Lung (tissue), 12 donors: ENCODE measurements around the gene LRP2. TPM values are rescaled to one million over a fixed set of nuclear protein-coding genes. Genes with fewer than 3 reads are reported as not detected.

Experiments
- ATAC-seq: fragments of 200-7000 bp; cut with Tn5 transposase; one replicate; pipeline ENCODE4 v1.9.1; 2020; ENCODE audit warnings: moderate number of reproducible peaks; ENCODE audit not compliant: insufficient read depth, low FRiP score
- DNase-seq, 3 donors: peaks; one replicate each; pipeline ENCODE4 v3.0.0-alpha.2; 2013 to 2017
- H3K27ac ChIP-seq, 2 donors: one replicate each; pipeline ENCODE4 v1.5.1; 2013; ENCODE audit warnings: mild to moderate bottlenecking in 2 of 2, moderate library complexity in 2 of 2, control low read depth in 1 of 2, inconsistent platforms in 1 of 2, low read depth in 1 of 2, low read length in 1 of 2
- H3K27me3 ChIP-seq, 3 donors: one replicate each; pipeline ENCODE4 v1.5.1; 2013; ENCODE audit warnings: low read length in 2 of 3; ENCODE audit not compliant: control insufficient read depth in 3 of 3, insufficient read depth in 3 of 3
- H3K36me3 ChIP-seq, 4 donors: one replicate each; pipeline ENCODE4 v1.5.1; 2013; ENCODE audit warnings: low read length in 4 of 4, mild to moderate bottlenecking in 1 of 4, moderate library complexity in 1 of 4; ENCODE audit not compliant: control insufficient read depth in 4 of 4, insufficient read depth in 4 of 4
- H3K4me1 ChIP-seq, 5 donors: one replicate each; pipeline ENCODE4 v1.5.1; 2013; ENCODE audit warnings: low read length in 5 of 5, mild to moderate bottlenecking in 2 of 5, moderate library complexity in 1 of 5; ENCODE audit not compliant: control insufficient read depth in 5 of 5, insufficient read depth in 5 of 5
- H3K4me3 ChIP-seq: one replicate; pipeline ENCODE4 v1.5.1; 2013; ENCODE audit warnings: mild to moderate bottlenecking, control low read depth, moderate library complexity
- H3K9ac ChIP-seq, 2 donors: one replicate each; pipeline ENCODE4 v1.5.1; 2013; ENCODE audit warnings: low read length in 2 of 2, control low read depth in 1 of 2; ENCODE audit not compliant: insufficient read depth in 1 of 2
- H3K9me3 ChIP-seq, 4 donors: one replicate each; pipeline ENCODE4 v1.5.1; 2013; ENCODE audit warnings: low read length in 3 of 4, mild to moderate bottlenecking in 1 of 4, moderate library complexity in 1 of 4; ENCODE audit not compliant: control insufficient read depth in 4 of 4, insufficient read depth in 3 of 4
- CTCF ChIP-seq: IDR thresholded peaks from 2 replicates; pipeline ENCODE4 v1.5.1; 2012; ENCODE audit warnings: mild to moderate bottlenecking; ENCODE audit errors: control extremely low read depth, extremely low read depth
- WGBS, 2 donors: extraction: QIAGEN DNeasy Blood & Tissue Kit; methylation state at CpG; one replicate each; pipeline ENCODE4 v1.1.7; 2013; 5-methylcytosine and 5-hydroxymethylcytosine counted together
- polyA plus RNA-seq, 2 donors: library from polyadenylated mRNA; stranded (reverse); fragments of 200-250 nt; gene quantifications; one replicate each; pipeline ENCODE4 v1.2.1, GENCODE V29; 2013
- total RNA-seq, 2 donors: library from RNA; depleted of rRNA in 1 of 2; stranded (reverse); fragments of >200 nt in 1 of 2; gene quantifications; one replicate each; pipeline ENCODE4 v1.2.1, GENCODE V29; 2014 to 2021
- donor health status: control.
- donor health status: control.
- donor health status: Bipolar disorder and iron deficiency.
- donor health status: healthy.
- donor health status: DM: yes; HTN: yes; CAD: no.

Gene LRP2
- total and polyA plus RNA-seq, 4 donors = 2.4 to 39.5 (median 15.8) TPM

DNA sequence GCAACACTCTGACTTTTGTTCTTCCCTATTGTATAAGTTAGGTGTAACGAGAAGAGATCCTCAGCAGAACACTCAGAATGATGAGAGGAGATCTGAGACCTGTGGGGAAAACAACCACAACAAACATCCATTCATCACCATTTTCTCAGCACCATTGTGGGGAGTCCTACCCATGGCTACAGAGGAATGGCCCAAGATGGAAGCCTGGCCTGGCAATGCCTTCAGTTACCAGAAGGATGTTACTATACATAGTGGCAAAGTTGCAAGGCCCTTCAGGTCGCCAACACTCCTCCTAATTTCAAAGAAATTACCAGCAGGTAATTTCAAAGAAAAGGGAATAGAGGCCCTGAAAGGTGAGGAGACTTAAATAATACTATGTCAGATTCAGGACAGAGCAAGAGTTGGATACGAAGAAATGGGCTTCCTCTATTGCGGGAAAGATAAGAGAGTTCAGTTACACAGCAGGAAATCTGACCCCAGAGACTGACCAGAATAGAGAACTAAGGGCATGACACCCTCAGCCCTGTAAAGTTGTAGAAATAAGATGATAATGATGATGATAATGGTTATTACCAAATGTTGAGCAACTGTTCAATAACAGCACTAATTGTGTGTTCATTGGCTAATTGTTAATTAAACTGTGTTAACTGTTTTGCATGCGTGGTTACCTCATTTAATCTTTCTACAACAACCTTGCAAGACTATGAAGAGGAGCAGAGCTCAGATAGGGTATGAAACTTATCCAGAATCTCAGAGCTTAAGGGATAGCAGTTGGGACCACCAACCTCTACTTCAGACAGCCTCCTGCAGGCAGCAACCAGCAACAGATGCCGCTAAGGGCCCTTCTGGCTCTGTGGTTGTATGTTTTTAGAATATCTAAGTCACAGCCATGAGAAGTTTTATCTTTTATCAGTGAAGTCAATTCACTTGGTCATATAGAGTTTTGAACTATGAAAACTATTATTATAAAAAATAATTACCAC is 255.5 kb downstream of the LRP2 start:
- no peak overlapping the region for H3K9ac ChIP-seq
- no peak overlapping the region for H3K27ac ChIP-seq
- H3K4me1 ChIP-seq = no peaks in the 10 kb centered on the region
- no peak for TF ChIP-seq CTCF
- H3K9me3 ChIP-seq = peaks cover 0 to 4% (median 0%) of the 10 kb centered on the region in 4 donors
- ATAC-seq (no peak), DNase-seq (no peak)
- no peak overlapping the region for H3K4me3 ChIP-seq
- H3K27me3 ChIP-seq = no peaks in the 10 kb centered on the region
- 54 to 69% methylated on average over 6 of the region's 6 CpGs for WGBS, 2 donors
- H3K36me3 ChIP-seq = no peaks in the 10 kb centered on the region

- Histone ChIP-seq H3K9ac (no peak overlapping the region), H3K36me3 (no peaks in the 10 kb centered on the region), H3K27me3 (no peaks in the 10 kb centered on the region), H3K27ac (no peak overlapping the region), H3K4me1 (no peaks in the 10 kb centered on the region), H3K9me3 (peaks cover 0 to 3% (median 0%) of the 10 kb centered on the region in 4 donors), H3K4me3 (no peak overlapping the region)
- no peak for TF ChIP-seq CTCF
- WGBS, 2 donors = 93 to 96% methylated on average over 2 of the region's 2 CpGs
- ATAC-seq (no peak), DNase-seq (no peak)
These were observed 256.2 kb downstream of the LRP2 start for GRCh38 chr2:169106134-169106533.

DNA sequence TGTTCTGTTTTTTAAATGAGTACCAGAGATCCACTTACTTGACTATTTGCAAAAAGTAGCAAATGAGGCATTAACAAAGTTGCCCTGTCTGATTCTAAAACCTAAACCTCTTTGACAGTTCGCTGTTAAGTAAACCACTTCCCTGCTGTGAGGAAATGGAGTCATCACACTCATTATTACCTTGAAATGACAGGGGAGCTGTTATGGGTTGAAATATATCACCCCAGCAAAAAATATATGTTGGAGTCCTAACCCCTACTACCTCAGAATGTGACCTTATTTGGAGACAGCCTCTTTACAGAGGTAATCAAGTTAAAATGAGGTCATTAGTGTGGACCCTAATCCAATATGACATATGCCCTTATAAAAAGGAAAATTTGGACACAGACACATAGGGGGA is 256.9 kb downstream of the LRP2 start:
- ATAC-seq (no peak), DNase-seq (no peak)
- Histone ChIP-seq H3K4me3 (no peak overlapping the region), H3K9me3 (no peaks in the 10 kb centered on the region), H3K36me3 (no peaks in the 10 kb centered on the region), H3K27ac (no peak overlapping the region), H3K9ac (no peak overlapping the region), H3K27me3 (no peaks in the 10 kb centered on the region), H3K4me1 (no peaks in the 10 kb centered on the region)
- TF ChIP-seq CTCF = no peak
- WGBS, 2 donors = 16 to 51% methylated on average over 1 of the region's 1 CpG
